Astrocyte of the hippocampus (primary cell): ENCODE data around the gene KASH5.
"Not testable (repeated sequence)": the region's sequence is repeated elsewhere in the genome, so short reads cannot be mapped to it uniquely, and the experiment has no call there.

ENCODE experiments used
- DNase-seq: peaks from one replicate; pipeline ENCODE4 v3.0.0; 2011; ENCODE audit warnings: low read depth, low spot score

KASH5 gene

GRCh38 chr19:49361438-49362047, 26.5 kb upstream of the KASH5 start:
- peak; percentile 96 for DNase-seq

- peak; percentile 87 for DNase-seq
These were observed 25.8 kb upstream of the KASH5 start, which contains the start of gene TEAD2 for GRCh38 chr19:49362048-49362928. Gene TEAD2, minus strand, starts transcription at chr19:49362416. Its CDS starts 2,341 bp downstream, at chr19:49360075.

- DNase-seq: peak; percentile 70
These were observed 25.2 kb upstream of the KASH5 start for GRCh38 chr19:49362929-49363267.

GRCh38 chr19:49363268-49364082, 24.6 kb upstream of the KASH5 start, which contains the start of gene DKKL1:
Gene DKKL1, plus strand, starts transcription at chr19:49363877. Its CDS starts 122 bp downstream, at chr19:49363999.
- peak; percentile 99 for DNase-seq

- DNase-seq: no peak
These were observed 23.8 kb upstream of the KASH5 start for GRCh38 chr19:49364083-49364737.

GRCh38 chr19:49366110-49366509, 21.9 kb upstream of the KASH5 start:
- DNase-seq: no peak

- no peak for DNase-seq
These were observed 19.2 kb upstream of the KASH5 start for GRCh38 chr19:49368711-49369358.

GRCh38 chr19:49371184-49371583, 16.9 kb upstream of the KASH5 start:
- no peak for DNase-seq

GRCh38 chr19:49373174-49373573, 14.9 kb upstream of the KASH5 start:
- DNase-seq: not testable (repeated sequence)

- DNase-seq: no peak
These were observed 13.2 kb upstream of the KASH5 start for GRCh38 chr19:49374665-49375434.

GRCh38 chr19:49378512-49378911, 9.5 kb upstream of the KASH5 start:
- no peak for DNase-seq

- no peak for DNase-seq
These were observed 7.7 kb upstream of the KASH5 start for GRCh38 chr19:49380391-49380790.

GRCh38 chr19:49382639-49383038, 5.4 kb upstream of the KASH5 start:
- no peak for DNase-seq

GRCh38 chr19:49383599-49383998, 4.5 kb upstream of the KASH5 start:
- DNase-seq: no peak

GRCh38 chr19:49389406-49389805, 1.4 kb downstream of the KASH5 start:
- no peak for DNase-seq

GRCh38 chr19:49390131-49390928, 2.3 kb downstream of the KASH5 start:
- DNase-seq: no peak

GRCh38 chr19:49390929-49391359, 2.9 kb downstream of the KASH5 start:
- DNase-seq: no peak

GRCh38 chr19:49391581-49392399, 3.7 kb downstream of the KASH5 start:
- DNase-seq: peak; percentile 87
